CD14-positive monocyte (primary cell): Measurements from ENCODE around the gene XKRX. TPM values are rescaled to one million over a fixed set of nuclear protein-coding genes. Genes with fewer than 3 reads are reported as not detected.

Experiments used
- DNase-seq, 3 donors: peaks; one replicate each; pipeline ENCODE4 v3.0.0-alpha.2; 2011 to 2022
- H2AFZ ChIP-seq: 2 replicates; pipeline ENCODE4 v1.6.0; 2012; ENCODE audit warnings: mild to moderate bottlenecking, low read depth, low read length, inconsistent platforms; ENCODE audit not compliant: insufficient read depth, poor library complexity, severe bottlenecking
- H3K27ac ChIP-seq, 2 donors: 1 replicate in 1 of 2; 2 replicates in 1 of 2; pipeline ENCODE4 v1.5.1; 2012 to 2013; ENCODE audit warnings: low read length in 2 of 2, control low read depth in 1 of 2, inconsistent platforms in 1 of 2, low read depth in 1 of 2, mild to moderate bottlenecking in 1 of 2
- H3K27me3 ChIP-seq, 2 donors: one replicate each; pipeline versions ENCODE4 v1.6.0 to v1.6.1; 2011 to 2013; ENCODE audit warnings: low read length in 2 of 2; ENCODE audit not compliant: control insufficient read depth in 2 of 2, insufficient read depth in 2 of 2
- H3K36me3 ChIP-seq, 2 donors: replicated peaks in 1 of 2; 1 replicate in 1 of 2; 2 replicates in 1 of 2; pipeline versions ENCODE4 v1.5.1 to v1.6.1; 2012 to 2013; ENCODE audit warnings: low read length in 2 of 2, control low read depth in 1 of 2, inconsistent platforms in 1 of 2, mild to moderate bottlenecking in 1 of 2; ENCODE audit not compliant: insufficient read depth in 2 of 2, control insufficient read depth in 1 of 2
- H3K4me1 ChIP-seq, 2 donors: 1 replicate in 1 of 2; 2 replicates in 1 of 2; pipeline versions ENCODE4 v1.5.1 to v1.6.1; 2012 to 2013; ENCODE audit warnings: low read length in 2 of 2, control low read depth in 1 of 2, inconsistent platforms in 1 of 2, mild to moderate bottlenecking in 1 of 2, moderate library complexity in 1 of 2; ENCODE audit not compliant: insufficient read depth in 2 of 2, control insufficient read depth in 1 of 2
- H3K4me2 ChIP-seq: replicated peaks from 2 replicates; pipeline ENCODE3; 2012; ENCODE audit warnings: low read length, moderate library complexity, mild to moderate bottlenecking; ENCODE audit not compliant: poor library complexity, severe bottlenecking; ENCODE audit errors: extremely low read depth
- H3K4me3 ChIP-seq, 3 experiments: fragments of 200-600 bp in 1 of 3; sonication (generic) in 1 of 3; replicated peaks in 1 of 3; 1 replicate in 2 of 3; 2 replicates in 1 of 3; pipeline ENCODE4 v1.5.1; 2011 to 2013; ENCODE audit warnings: low read length in 3 of 3, mild to moderate bottlenecking in 3 of 3, control low read depth in 2 of 3, low read depth in 2 of 3, inconsistent platforms in 1 of 3, moderate library complexity in 1 of 3
- H3K79me2 ChIP-seq: 2 replicates; pipeline ENCODE4 v1.6.0; 2012; ENCODE audit warnings: mild to moderate bottlenecking, control low read depth, inconsistent platforms, low read length, moderate library complexity; ENCODE audit not compliant: insufficient read depth
- H3K9ac ChIP-seq: 2 replicates; pipeline ENCODE4 v1.6.0; 2017; ENCODE audit warnings: low read length, mild to moderate bottlenecking; ENCODE audit not compliant: insufficient read depth, poor library complexity, severe bottlenecking
- H3K9me3 ChIP-seq, 2 donors: replicated peaks in 1 of 2; 1 replicate in 1 of 2; 2 replicates in 1 of 2; pipeline versions ENCODE4 v1.5.1 to v1.6.1; 2012 to 2013; ENCODE audit warnings: low read length in 2 of 2, control low read depth in 1 of 2; ENCODE audit not compliant: control insufficient read depth in 1 of 2, insufficient read depth in 1 of 2
- H4K20me1 ChIP-seq: 2 replicates; pipeline ENCODE4 v1.6.0; 2012; ENCODE audit warnings: mild to moderate bottlenecking, low read length, control low read depth, moderate library complexity; ENCODE audit not compliant: insufficient read depth
- H3K27ac Mint-ChIP-seq, 7 donors: one replicate each; pipeline ENCODE4 v1.8.0; 2020; ENCODE audit warnings: mild to moderate bottlenecking in 7 of 7, mixed read lengths in 7 of 7, moderate library complexity in 6 of 7, inconsistent platforms in 2 of 7
- H3K27me3 Mint-ChIP-seq, 3 donors: one replicate each; pipeline ENCODE4 v1.8.0; 2021 to 2022; ENCODE audit warnings: low read depth in 3 of 3, mild to moderate bottlenecking in 3 of 3, mixed read lengths in 3 of 3, moderate library complexity in 3 of 3, inconsistent platforms in 1 of 3
- H3K36me3 Mint-ChIP-seq, 2 donors: one replicate each; pipeline ENCODE4 v1.8.0; 2020; ENCODE audit warnings: mixed read lengths in 2 of 2, inconsistent platforms in 1 of 2, mild to moderate bottlenecking in 1 of 2
- H3K4me1 Mint-ChIP-seq: one replicate; pipeline ENCODE4 v1.8.0; 2020; ENCODE audit warnings: mild to moderate bottlenecking, mixed read lengths
- H3K4me3 Mint-ChIP-seq, 2 donors: one replicate each; pipeline ENCODE4 v1.8.0; 2020; ENCODE audit warnings: mild to moderate bottlenecking in 2 of 2, mixed read lengths in 2 of 2, moderate library complexity in 1 of 2
- H3K9me3 Mint-ChIP-seq, 7 donors: one replicate each; pipeline ENCODE4 v1.8.0; 2020 to 2022; ENCODE audit warnings: mixed read lengths in 7 of 7, mild to moderate bottlenecking in 6 of 7, moderate library complexity in 6 of 7, inconsistent platforms in 2 of 7
- CTCF ChIP-seq: fragments of 200-600 bp; IDR thresholded peaks from one replicate; pipeline ENCODE4 v1.8.0; 2022; ENCODE audit warnings: antibody characterized with exemption, mild to moderate bottlenecking
- WGBS: methylation state at CpG from one replicate; pipeline ENCODE4 v1.1.5; 2013; ENCODE audit warnings: missing lambda C conversion rate; ENCODE audit not compliant: insufficient coverage; 5-methylcytosine and 5-hydroxymethylcytosine counted together
- intact Hi-C, 2 donors: fragments of 100-400 bp; cut with micrococcal nuclease; formaldehyde crosslinking; loops; one replicate each; pipeline versions ENCODE4 v1.15.0 to v1.15.1; 2023
- polyA plus RNA-seq, 3 donors: library from polyadenylated mRNA; depleted of rRNA in 1 of 3; unstranded in 2 of 3; stranded (reverse) in 1 of 3; fragments of 300-500 nt in 2 of 3; fragments of >200 nt in 1 of 3; fragmentation: Illumina TruSeq in 2 of 3; gene quantifications; 1 replicate in 2 of 3; 2 replicates in 1 of 3; pipeline ENCODE4 v1.2.3, GENCODE V29; 2012 to 2021

The XKRX gene
- polyA plus RNA-seq, 3 donors: not detected

DNA sequence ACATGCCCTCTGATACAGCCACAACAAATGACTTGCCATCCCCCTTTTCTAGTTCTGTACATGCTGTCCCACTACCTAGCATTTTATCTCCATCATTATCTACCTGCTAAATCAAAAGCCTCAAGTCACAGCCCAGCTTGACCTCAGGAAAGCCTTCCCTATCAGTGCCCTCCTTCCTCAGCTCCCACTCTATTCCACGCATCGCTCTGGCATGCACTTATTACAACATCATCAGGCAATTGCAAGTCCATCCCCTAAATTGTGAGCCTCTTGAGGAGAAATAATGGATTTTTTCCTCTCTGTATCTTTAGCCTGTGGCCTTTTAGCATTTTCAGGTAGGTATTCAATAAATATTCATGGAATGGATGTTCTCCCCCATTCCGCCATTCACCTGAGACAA, 46.5 kb upstream of the XKRX start:
- no peak for DNase-seq
- no peaks in the 10 kb centered on the region for H3K27me3 ChIP-seq
- intact Hi-C loops: no loop called here
- Mint-ChIP-seq H3K9me3 (peaks cover 0 to 6% (median 2%) of the 10 kb centered on the region in 7 donors), H3K27ac (no peak overlapping the region), H3K27me3 (no peaks in the 10 kb centered on the region), H3K36me3 (no peaks in the 10 kb centered on the region), H3K4me1 (no peaks in the 10 kb centered on the region), H3K4me3 (no peak overlapping the region)
- no peaks in the 10 kb centered on the region for H3K4me1 ChIP-seq
- H3K9ac ChIP-seq: no peak overlapping the region
- no peak overlapping the region for H3K4me2 ChIP-seq
- H2AFZ ChIP-seq: no peak overlapping the region
- no peak for TF ChIP-seq CTCF
- H4K20me1 ChIP-seq: no peaks in the 10 kb centered on the region
- no peaks in the 10 kb centered on the region for H3K36me3 ChIP-seq
- no CpG with 5 or more reads among the region's 3 CpGs for WGBS
- no peaks in the 10 kb centered on the region for H3K9me3 ChIP-seq
- H3K27ac ChIP-seq: no peak overlapping the region
- no peak overlapping the region for H3K4me3 ChIP-seq
- H3K79me2 ChIP-seq: no peaks in the 10 kb centered on the region

DNA sequence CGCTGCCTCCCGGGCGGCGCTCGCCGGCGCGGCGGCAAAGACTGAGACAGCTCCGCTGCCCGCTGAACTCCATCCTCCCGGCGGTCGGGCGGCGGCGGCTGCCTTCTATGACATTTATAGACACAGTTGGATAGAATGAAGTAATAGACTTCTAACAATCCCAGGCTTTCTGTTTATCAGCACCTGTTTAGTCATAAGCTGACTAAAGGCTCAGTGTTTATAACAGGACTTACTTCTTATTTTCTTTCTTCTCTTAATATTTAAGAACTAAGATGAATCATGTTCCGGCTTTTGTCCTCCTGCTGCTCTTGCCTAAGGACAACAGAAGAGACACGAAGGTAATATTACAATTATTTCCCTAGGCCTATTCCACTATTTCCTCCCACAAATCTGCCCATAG, 44.7 kb upstream of the XKRX start:
- Histone ChIP-seq H3K9ac (no peak overlapping the region), H3K4me3 (no peak overlapping the region), H3K27ac (no peak overlapping the region), H3K9me3 (no peaks in the 10 kb centered on the region), H3K27me3 (no peaks in the 10 kb centered on the region), H3K79me2 (no peaks in the 10 kb centered on the region), H2AFZ (no peak overlapping the region), H3K4me2 (no peak overlapping the region), H3K4me1 (no peaks in the 10 kb centered on the region), H4K20me1 (no peaks in the 10 kb centered on the region), H3K36me3 (no peaks in the 10 kb centered on the region)
- no CpG with 5 or more reads among the region's 19 CpGs for WGBS
- intact Hi-C loops: no loop called here
- Mint-ChIP-seq H3K4me3 (no peak overlapping the region), H3K4me1 (no peaks in the 10 kb centered on the region), H3K27me3 (no peaks in the 10 kb centered on the region), H3K36me3 (no peaks in the 10 kb centered on the region), H3K9me3 (peaks cover 0 to 4% (median 1%) of the 10 kb centered on the region in 7 donors), H3K27ac (no peak overlapping the region)
- TF ChIP-seq CTCF: no peak
- DNase-seq: no peak
